NCI-H2081 treated with DMSO at 0.1 percent for 48 hours (cell line): Measurements from ENCODE around the gene RANBP1.
A peak's percentile ranks its signal among the peaks of the same experiment; 100 is the strongest.

ENCODE experiments used
- DNase-seq: peaks from one replicate; lab custom pipeline; 2025; lab: John Stamatoyannopoulos, UW

The RANBP1 gene

GRCh38 chr22:20108757-20109230 lies 7.1 kb upstream of the RANBP1 start:
- no peak for DNase-seq

DNA sequence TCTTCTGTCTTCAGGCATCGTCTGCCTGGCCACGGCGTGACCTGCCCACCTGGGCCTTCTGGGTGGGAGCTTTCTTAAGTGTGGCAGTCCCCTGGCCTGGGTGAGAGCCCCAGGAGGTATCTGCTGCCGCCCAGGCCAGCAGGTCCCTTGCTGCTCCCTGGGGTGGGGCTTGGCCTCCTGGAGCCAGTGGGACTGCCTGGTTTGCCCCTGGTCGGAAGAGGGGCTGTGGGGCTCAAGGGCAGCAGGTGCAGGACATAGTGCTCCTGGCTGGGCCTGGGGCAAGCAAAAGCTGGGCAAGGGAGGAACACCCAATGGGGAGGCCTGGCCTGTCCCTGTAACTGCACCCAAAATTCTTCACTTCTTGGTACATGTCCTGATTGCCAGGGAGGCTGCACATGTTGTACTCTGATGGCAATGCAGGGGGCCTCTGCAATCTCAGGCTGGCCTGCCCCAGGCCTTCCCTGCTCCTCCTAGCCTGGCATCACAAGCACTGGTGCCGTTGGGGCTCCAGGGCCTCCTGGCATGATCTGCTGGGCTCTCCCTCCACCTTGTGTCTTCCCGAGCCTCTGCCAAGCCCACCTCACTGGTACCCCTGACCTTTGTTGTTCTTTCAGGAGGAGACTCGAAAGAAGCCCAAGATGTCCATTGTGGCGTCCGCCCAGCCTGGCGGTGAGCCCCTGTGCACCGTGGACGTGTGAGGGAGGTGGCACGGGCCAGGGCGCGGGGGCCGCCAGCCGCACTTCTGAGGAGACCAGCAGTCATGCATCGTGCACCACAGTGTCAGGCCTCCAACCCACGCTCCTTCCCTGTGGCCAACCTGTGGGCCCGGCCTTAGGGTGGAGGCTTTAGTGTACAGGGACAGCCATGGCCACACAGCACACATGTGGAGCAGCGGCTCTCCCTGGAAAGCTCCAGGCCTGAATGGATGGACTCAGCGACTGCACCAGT lies 6.2 kb upstream of the RANBP1 start:
- no peak for DNase-seq

DNA sequence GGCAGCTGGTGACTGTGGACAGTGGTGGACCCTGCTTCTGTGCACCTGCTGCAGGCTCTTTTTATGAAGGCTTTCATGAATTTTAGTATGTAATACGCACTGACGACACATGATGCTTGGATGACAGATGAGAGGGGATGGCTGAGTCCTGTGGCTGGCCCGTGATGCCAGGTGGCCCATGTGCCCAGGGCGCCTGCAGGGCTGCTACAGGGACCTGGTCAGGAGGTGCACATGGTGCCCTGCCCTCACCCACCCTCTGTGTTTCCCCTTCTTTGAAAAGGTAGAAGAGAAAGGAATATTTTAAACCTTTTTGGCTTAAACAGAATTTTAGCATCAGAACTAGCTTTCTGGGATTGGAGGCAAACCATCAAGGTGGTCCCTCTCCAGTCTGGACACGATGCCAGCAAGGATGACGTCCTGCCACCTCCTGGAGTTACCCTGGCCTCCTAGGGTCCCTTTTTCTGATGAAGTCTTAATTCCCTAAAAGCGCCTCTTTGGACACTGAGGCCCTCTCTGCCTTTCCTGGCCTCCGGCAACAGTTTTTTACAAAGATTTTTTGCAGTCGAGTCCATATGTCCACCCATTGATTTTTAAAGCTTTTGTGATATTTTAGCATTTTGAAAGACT lies 5.4 kb upstream of the RANBP1 start:
- DNase-seq = no peak

DNA sequence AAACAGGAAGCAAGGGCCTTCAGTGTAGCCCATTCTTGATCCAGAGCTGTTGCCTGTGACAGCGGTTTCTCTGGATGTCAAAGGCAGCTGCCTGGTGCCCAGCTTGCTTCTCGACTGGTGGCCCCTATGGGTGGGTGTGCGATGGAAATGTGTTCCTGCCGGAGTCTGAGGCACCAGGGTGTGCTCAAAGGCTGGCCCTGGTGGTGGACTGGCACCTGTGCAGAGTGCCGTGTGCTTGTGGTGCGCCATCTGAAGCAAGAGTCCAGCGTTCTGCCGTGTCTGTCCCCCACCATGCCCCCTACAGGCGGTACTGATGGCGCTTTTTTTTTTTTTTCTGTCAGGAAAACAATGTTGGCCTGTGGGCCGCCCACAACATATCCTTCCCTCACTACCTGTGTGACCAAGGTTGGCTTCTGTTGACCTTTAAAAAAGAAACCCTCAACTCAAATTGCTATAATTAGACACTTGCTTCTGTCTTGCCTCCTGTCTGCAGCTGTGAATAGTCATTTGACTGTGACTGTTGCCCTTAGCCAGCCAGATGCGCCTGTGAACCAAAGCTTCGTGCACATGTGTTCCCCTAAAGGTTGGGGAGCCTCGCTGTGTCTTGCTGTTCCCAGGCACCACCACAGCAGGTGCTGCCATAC lies 4.7 kb upstream of the RANBP1 start:
- DNase-seq = no peak

GRCh38 chr22:20111689-20112622 lies 3.9 kb upstream of the RANBP1 start:
- no peak for DNase-seq

DNA sequence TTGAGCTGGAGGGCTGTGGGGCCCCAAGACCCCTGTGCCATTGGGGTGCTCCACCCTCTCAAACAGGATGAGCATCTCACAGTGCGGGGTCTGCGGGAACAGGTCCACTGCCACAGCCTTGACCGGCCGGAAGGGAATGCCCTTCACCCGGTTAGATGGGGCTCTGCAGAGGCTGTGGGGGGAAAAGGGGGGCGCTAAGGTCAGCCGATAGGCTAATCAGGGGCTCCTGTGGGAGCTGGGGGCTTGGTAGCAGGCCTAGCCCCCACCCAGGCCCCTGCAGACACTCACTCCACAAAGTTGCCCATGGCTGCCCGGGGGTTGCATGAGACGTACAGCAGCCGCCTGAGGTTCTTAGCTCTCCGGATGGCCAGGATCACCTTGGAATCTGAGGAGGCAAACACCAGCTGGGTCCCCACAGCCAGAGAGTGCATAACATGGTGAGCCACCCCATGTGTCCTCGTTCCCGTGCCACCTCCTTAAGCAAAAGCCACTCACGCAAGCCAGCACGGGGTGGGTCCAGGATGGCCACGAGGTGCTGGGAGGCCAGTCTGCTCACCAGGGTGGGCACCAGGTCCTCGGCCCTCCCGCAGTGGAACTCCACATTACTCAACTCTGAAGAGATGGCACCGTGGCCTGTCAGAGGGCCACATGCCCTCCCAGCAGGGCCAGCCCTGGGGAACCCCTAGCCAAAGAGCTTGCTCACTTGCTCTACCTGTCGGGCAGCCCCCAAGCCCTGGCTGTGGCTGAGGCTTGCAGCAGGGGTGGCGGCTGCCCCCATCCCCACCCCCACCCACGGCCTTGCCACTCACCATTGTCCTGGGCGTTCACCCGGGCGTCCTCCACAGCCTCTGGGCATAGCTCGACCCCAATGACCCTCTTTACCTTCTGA lies 3.0 kb upstream of the RANBP1 start:
- no peak for DNase-seq

- DNase-seq = no peak
Observed at GRCh38 chr22:20113551-20114310, 2.2 kb upstream of the RANBP1 start.

- no peak for DNase-seq
Observed at GRCh38 chr22:20114506-20115475, 1.1 kb upstream of the RANBP1 start.

DNA sequence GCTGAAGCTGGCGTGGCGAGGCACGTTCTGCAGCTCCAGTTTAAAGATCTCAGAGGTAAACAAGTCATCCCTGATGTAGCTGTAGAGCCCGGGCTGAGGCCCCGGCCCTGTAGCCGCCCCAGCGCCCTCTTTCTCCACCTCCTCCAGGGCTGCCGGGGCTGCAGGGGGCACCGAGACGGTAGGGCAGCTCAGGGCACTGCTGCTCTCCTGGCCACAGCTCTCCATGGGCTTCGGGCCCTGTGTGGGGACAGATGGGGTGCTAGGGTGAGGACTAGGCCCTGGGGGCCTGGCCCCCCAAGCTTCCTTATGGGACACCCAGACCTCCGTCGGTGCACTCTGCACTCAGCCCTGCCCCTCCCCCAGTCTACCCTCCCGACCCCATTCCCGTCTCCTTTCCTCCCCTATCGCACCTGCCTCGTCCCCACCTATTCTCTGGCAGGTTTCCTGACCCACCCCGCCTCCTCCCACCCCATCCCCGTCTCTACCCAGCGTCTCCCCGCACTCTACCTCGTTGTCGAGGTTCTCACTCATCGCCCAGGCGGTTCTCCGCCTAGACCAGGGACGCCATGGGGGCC lies 559 bp downstream of the RANBP1 start:
- DNase-seq = no peak

GRCh38 chr22:20116951-20117632 lies 1.2 kb downstream of the RANBP1 start, which contains the start of gene TRMT2A:
Gene TRMT2A (minus strand): TSS chr22:20117226. CDS start chr22:20116906, 320 bp downstream.
- DNase-seq = peak; percentile 50

DNA sequence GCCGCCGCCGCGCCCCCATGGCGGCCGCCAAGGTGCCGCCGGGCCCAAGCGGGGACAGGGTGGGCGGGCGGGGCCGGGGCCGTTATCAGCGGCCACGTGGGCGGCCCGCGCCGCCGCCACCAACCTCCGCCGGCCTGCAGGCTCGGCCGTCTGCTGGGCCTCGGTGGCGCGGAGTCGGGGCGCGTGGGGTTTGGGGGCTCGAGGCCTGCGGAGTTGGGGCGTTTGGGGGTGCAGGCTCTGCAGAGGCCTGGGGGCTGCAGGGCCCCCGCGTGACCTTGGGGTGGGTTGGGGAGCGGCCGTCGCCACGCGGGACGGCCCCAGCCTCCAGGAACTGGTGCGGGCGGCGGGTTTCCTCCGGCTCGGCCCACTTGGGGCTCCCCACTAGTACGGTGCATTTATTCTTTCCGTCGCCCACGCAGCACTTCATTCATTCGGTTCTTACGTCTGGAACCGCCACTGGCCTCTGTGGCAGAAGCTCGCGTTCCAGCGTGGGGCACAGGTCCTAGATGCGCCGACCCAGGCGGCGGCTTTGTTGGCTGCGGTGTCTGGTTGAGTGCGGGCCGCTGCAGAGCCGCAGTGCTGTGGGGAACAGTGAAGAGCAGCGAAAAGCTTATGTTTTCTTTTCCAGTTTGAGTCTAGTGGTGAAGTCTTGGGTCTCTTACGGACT lies 1.9 kb downstream of the RANBP1 start:
- DNase-seq = no peak

DNA sequence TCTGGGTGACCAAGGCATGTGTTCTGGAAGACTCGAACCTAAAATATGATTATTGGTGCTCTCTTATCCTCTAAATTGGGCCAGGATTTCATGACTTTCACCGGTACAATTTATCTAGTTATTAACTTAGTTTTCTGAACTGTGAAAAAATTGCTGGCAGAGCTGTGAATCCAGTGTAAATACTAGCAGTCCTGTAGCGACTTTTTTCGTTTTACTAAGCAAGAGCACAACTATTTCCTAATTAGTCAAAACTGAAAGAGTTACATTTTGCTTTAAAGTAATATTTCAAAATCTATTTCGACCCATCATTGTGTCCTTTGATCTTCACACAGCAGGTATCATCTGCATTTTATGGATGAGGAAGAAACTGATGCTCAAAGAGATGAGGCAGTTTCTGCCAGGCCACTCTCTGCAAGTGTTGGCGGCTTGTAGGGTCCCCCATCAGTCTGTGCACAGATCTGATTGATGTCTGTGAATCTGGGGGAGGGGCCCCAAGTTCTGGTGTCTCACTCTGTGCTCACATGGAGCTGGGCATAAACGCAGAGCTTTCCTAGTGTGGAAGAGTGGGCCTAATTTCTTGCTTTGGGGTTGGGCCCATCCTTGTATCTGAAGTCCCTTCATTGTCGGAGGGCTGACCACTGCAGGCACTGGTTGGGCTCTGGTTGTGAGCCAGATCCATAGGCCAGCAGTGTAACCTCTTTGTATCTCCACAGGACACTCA lies 2.6 kb downstream of the RANBP1 start:
- DNase-seq = no peak

DNA sequence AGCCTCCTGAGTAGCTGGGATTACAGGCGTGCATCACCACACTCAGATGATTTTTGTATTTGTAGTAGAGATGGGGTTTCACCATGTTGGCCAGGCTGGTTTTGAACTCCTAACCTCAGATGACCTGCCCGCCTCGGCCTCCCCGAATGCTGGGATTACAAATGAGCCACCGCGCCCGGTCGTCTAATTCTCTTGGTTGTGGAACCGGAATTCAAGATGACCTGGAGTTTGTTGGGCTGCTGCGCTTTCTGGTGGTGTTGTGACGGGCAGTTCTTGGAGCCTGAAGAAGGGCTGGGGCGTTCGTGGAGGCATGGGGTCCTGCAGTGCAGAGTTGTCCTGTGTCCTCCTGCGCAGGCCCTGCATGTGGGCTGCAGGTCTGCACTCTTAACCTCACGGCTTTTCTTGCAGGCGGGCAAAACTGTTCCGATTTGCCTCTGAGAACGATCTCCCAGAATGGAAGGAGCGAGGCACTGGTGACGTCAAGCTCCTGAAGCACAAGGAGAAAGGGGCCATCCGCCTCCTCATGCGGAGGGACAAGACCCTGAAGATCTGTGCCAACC lies 6.0 kb downstream of the RANBP1 start:
- DNase-seq = no peak

GRCh38 chr22:20123366-20124082 lies 7.6 kb downstream of the RANBP1 start:
- no peak for DNase-seq

- DNase-seq = no peak
Observed at GRCh38 chr22:20124083-20124787, 8.3 kb downstream of the RANBP1 start.
